Right lobe of liver (tissue), 6 donors: ENCODE results near the gene BLOC1S4. TPM values are rescaled to one million over a fixed set of nuclear protein-coding genes. Genes with fewer than 3 reads are reported as not detected.
A peak's percentile ranks its signal among the peaks of the same experiment; 100 is the strongest.

Source experiments
- ATAC-seq, 4 donors: fragments of 200-7000 bp; cut with Tn5 transposase; one replicate each; pipeline ENCODE4 v1.9.1; 2020; ENCODE audit warnings: mild to moderate bottlenecking in 4 of 4, moderate library complexity in 4 of 4
- DNase-seq, 3 donors: peaks; one replicate each; pipeline ENCODE4 v3.0.0-alpha.2; 2020
- H3K27ac ChIP-seq, 3 donors: fragments of 200-600 bp; one replicate each; pipeline ENCODE4 v1.8.0; 2022
- H3K27me3 ChIP-seq, 2 donors: fragments of 200-600 bp; one replicate each; pipeline ENCODE4 v1.8.0; 2022
- H3K36me3 ChIP-seq, 4 donors: fragments of 200-600 bp; sonication (generic) in 1 of 4; one replicate each; pipeline versions ENCODE4 v1.5.1 to v1.8.0; 2017 to 2022; ENCODE audit warnings: control low read depth in 1 of 4
- H3K4me1 ChIP-seq, 4 donors: fragments of 200-600 bp; sonication (generic) in 1 of 4; one replicate each; pipeline versions ENCODE4 v1.5.1 to v1.8.0; 2017 to 2022; ENCODE audit warnings: control low read depth in 1 of 4
- H3K4me3 ChIP-seq, 3 donors: fragments of 200-600 bp; one replicate each; pipeline ENCODE4 v1.8.0; 2022
- H3K9me3 ChIP-seq, 4 donors: fragments of 200-600 bp; sonication (generic) in 1 of 4; one replicate each; pipeline versions ENCODE4 v1.5.1 to v1.8.0; 2017 to 2022; ENCODE audit warnings: control low read depth in 1 of 4
- POLR2A ChIP-seq: fragments of 450-650 bp; IDR thresholded peaks from one replicate; pipeline ENCODE4 v1.6.1; 2017; ENCODE audit warnings: antibody characterized with exemption, mild to moderate bottlenecking
- WGBS: methylation state at CpG from one replicate; pipeline ENCODE4 v1.1.6; 2018; ENCODE audit warnings: low coverage, low lambda C conversion rate; ENCODE audit not compliant: insufficient coverage; ENCODE audit errors: missing lambda C conversion rate; 5-methylcytosine and 5-hydroxymethylcytosine counted together
- intact Hi-C, 2 donors: fragments of 100-400 bp; cut with DNase I; formaldehyde crosslinking; loops; one replicate each; pipeline versions ENCODE4 v1.11.2 to v1.14.1; 2022
- total RNA-seq, 6 experiments: library from RNA; depleted of rRNA in 2 of 6; stranded (reverse); fragments of >200 nt in 2 of 6; fragmentation: NEBNext Ultra II Directional in 3 of 6; extraction: Animal tissue kit (Norgen Biotek cat#: 25700) in 3 of 6; gene quantifications; one replicate each; pipeline versions ENCODE4 v1.1.0 to v1.2.4, GENCODE V29; 2016 to 2023
- TF ChIP-seq, protein P1 (sequence below), 4 donors: fragments of 200-600 bp in 3 of 4; fragments of 450-650 bp in 1 of 4; IDR thresholded peaks; one replicate each; pipeline versions ENCODE4 v1.5.1 to v1.8.0; 2016 to 2022; ENCODE audit warnings: antibody characterized with exemption in 4 of 4, mild to moderate bottlenecking in 2 of 4
- donor health status: DM: no; HTN: yes; CAD: no.
- donor health status: DM: no; HTN: no; CAD: no.
- donor health status: DM: no; HTN: no; CAD: no.
- donor health status: DM: no; HTN: yes; CAD: no.
- donor health status: DM: no; HTN: yes; CAD: no.

The BLOC1S4 gene
- total RNA-seq, 6 experiments from 2014 or later, result 3.0 to 9.9 (median 6.6) TPM

- no peak overlapping the region for H3K27ac ChIP-seq
- H3K4me3 ChIP-seq, result no peak overlapping the region
- H3K4me1 ChIP-seq, result peaks cover 0 to 17% (median 8%) of the 10 kb centered on the region in 4 donors
- TF ChIP-seq, protein P1, sequence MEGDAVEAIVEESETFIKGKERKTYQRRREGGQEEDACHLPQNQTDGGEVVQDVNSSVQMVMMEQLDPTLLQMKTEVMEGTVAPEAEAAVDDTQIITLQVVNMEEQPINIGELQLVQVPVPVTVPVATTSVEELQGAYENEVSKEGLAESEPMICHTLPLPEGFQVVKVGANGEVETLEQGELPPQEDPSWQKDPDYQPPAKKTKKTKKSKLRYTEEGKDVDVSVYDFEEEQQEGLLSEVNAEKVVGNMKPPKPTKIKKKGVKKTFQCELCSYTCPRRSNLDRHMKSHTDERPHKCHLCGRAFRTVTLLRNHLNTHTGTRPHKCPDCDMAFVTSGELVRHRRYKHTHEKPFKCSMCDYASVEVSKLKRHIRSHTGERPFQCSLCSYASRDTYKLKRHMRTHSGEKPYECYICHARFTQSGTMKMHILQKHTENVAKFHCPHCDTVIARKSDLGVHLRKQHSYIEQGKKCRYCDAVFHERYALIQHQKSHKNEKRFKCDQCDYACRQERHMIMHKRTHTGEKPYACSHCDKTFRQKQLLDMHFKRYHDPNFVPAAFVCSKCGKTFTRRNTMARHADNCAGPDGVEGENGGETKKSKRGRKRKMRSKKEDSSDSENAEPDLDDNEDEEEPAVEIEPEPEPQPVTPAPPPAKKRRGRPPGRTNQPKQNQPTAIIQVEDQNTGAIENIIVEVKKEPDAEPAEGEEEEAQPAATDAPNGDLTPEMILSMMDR (IDR thresholded peaks at IDR 0.05), result no peak
- no peak for TF ChIP-seq POLR2A
- DNase-seq (no peak), ATAC-seq (no peak)
- H3K9me3 ChIP-seq, result no peaks in the 10 kb centered on the region
- peaks cover 0 to 1% (median 0%) of the 10 kb centered on the region in 4 donors for H3K36me3 ChIP-seq
- WGBS, result 87% methylated on average over 3 of the region's 10 CpGs
- no peaks in the 10 kb centered on the region for H3K27me3 ChIP-seq
- intact Hi-C loops, result no loop called here
Observed at GRCh38 chr4:6680372-6681034, 35.5 kb upstream of the BLOC1S4 start.

- TF ChIP-seq, protein P1 (IDR thresholded peaks at IDR 0.05), result peak; percentile 6 to 50 (median 30)
- TF ChIP-seq POLR2A, result no peak
- WGBS, result 47% methylated on average over 3 of the region's 9 CpGs
- peak; percentile 32 to 57 (median 52) for ATAC-seq
Observed at GRCh38 chr4:6681191-6681590, 34.8 kb upstream of the BLOC1S4 start.

DNA sequence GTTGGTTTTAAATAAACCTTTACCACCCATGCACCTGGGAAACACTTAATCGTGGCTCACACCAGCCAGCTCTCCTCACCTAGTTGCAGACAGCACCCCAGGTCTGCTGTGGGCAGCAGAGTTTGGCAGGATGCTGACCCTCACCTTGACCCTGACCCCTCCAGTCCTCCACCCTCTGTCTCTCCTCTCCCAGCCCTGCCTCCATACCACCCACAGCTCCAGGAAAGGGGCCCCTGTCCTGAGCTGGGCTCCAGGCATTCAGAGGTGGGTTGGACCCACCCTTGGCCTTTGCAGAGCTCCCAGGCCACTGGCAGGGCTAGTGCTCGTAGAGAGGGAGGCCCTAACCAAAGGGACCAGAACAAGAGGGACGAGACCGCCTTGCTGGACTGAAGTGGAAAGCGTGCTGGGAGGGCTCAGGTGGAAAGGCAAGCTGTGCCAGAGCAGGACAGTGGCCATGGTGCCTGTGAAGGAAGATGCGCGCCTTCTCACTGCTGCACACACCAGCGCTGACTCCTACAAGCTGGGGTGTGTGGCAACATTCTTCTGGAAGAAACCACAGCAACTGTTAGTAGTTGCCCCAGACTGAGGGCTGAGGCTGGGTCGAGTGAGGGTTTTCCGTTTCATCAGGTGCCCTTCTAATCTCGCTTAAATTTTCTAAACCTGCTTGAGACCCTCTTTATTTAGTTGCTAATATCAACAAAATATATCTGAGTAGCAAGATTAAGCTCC lies 32.9 kb upstream of the BLOC1S4 start:
- TF ChIP-seq POLR2A, result no peak
- TF ChIP-seq, protein P1 (IDR thresholded peaks at IDR 0.05), result no peak
- Histone ChIP-seq H3K27ac (no peak overlapping the region), H3K4me3 (no peak overlapping the region), H3K9me3 (no peaks in the 10 kb centered on the region), H3K36me3 (no peaks in the 10 kb centered on the region), H3K27me3 (no peaks in the 10 kb centered on the region), H3K4me1 (peaks cover 0 to 2% (median under 1%) of the 10 kb centered on the region in 4 donors)
- no peak for ATAC-seq
- intact Hi-C loops, result no loop called here
- 55% methylated on average over 4 of the region's 11 CpGs for WGBS
- DNase-seq, result no peak

More at GRCh38 chr4:6681191-6681590, 34.8 kb upstream of the BLOC1S4 start:
- Histone ChIP-seq H3K36me3 (no peaks in the 10 kb centered on the region), H3K9me3 (no peaks in the 10 kb centered on the region), H3K4me3 (no peak overlapping the region), H3K27ac (no peak overlapping the region), H3K27me3 (no peaks in the 10 kb centered on the region), H3K4me1 (peaks cover 0 to 10% (median 4%) of the 10 kb centered on the region in 4 donors)
- intact Hi-C loops, result no loop called here
- no peak for DNase-seq

GRCh38 chr4:6684656-6685055 lies 31.3 kb upstream of the BLOC1S4 start:
- WGBS, result 73% methylated on average over 3 of the region's 11 CpGs
- no peaks in the 10 kb centered on the region for H3K36me3 ChIP-seq
- H3K9me3 ChIP-seq, result no peaks in the 10 kb centered on the region
- H3K4me3 ChIP-seq, result no peak overlapping the region
- H3K27me3 ChIP-seq, result no peaks in the 10 kb centered on the region
- intact Hi-C loops, result no loop called here
- H3K4me1 ChIP-seq, result peaks cover 0 to 18% (median 8%) of the 10 kb centered on the region in 4 donors
- DNase-seq (no peak), ATAC-seq (no peak)
- TF ChIP-seq POLR2A, result no peak
- TF ChIP-seq, protein P1 (IDR thresholded peaks at IDR 0.05), result no peak
- no peak overlapping the region for H3K27ac ChIP-seq
